ENCODE data around the gene PSMC4. TPM values are rescaled to one million over a fixed set of nuclear protein-coding genes. Genes with fewer than 3 reads are reported as not detected.

PSMC4 gene
- total RNA-seq, 1 donor from 2014 or later: 69.3 TPM

GRCh38 chr19:39974377-39975155, 3.6 kb downstream of the PSMC4 start:
- no peak for DNase-seq
- no peak for ATAC-seq
- intact Hi-C loops (cut with micrococcal nuclease): no loop called here

GRCh38 chr19:39982883-39983282, 11.9 kb downstream of the PSMC4 start:
- DNase-seq (no peak), ATAC-seq (no peak)
- intact Hi-C loops (cut with micrococcal nuclease): no loop called here

- intact Hi-C loops (cut with micrococcal nuclease): no loop called here
- ATAC-seq (no peak), DNase-seq (no peak)
Measured at GRCh38 chr19:39983695-39984300, 12.8 kb downstream of the PSMC4 start.

- ATAC-seq (no peak), DNase-seq (no peak)
- intact Hi-C loops (cut with micrococcal nuclease): no loop called here
Measured at GRCh38 chr19:39986643-39987042, 15.7 kb downstream of the PSMC4 start.

GRCh38 chr19:39987167-39987566, 16.2 kb downstream of the PSMC4 start:
- intact Hi-C loops (cut with micrococcal nuclease): no loop called here
- DNase-seq: no peak
- no peak for ATAC-seq

GRCh38 chr19:39987596-39987995, 16.6 kb downstream of the PSMC4 start:
- no peak for DNase-seq
- intact Hi-C loops (cut with micrococcal nuclease): no loop called here
- no peak for ATAC-seq

GRCh38 chr19:39993605-39994004, 22.6 kb downstream of the PSMC4 start:
- DNase-seq: no peak
- intact Hi-C loops (cut with micrococcal nuclease): no loop called here
- ATAC-seq: no peak

GRCh38 chr19:39994361-39994760, 23.4 kb downstream of the PSMC4 start:
- no peak for DNase-seq
- no peak for ATAC-seq
- intact Hi-C loops (cut with micrococcal nuclease): no loop called here

- intact Hi-C loops (cut with micrococcal nuclease): no loop called here
- ATAC-seq: no peak
Measured at GRCh38 chr19:39995794-39996193, 24.8 kb downstream of the PSMC4 start.

GRCh38 chr19:39996218-39996810, 25.3 kb downstream of the PSMC4 start:
- ATAC-seq: peak; percentile 53
- DNase-seq: no peak

More at GRCh38 chr19:39995794-39996193, 24.8 kb downstream of the PSMC4 start:
- no peak for DNase-seq

GRCh38 chr19:39996811-39997637, 26.1 kb downstream of the PSMC4 start, which contains the start of gene ZNF546:
TSS of gene ZNF546 (plus strand) at chr19:39997060. CDS start at chr19:39998327, 1,267 bp downstream.
- ATAC-seq: peak; percentile 99
- peak; percentile 95 for DNase-seq
- intact Hi-C loops (cut with micrococcal nuclease): no loop called here

More at GRCh38 chr19:39996218-39996810, 25.3 kb downstream of the PSMC4 start:
- intact Hi-C loops (cut with micrococcal nuclease): no loop called here

GRCh38 chr19:39997638-39998216, 26.8 kb downstream of the PSMC4 start:
- DNase-seq: no peak
- intact Hi-C loops (cut with micrococcal nuclease): no loop called here
- peak; percentile 10 for ATAC-seq

- ATAC-seq: no peak
- intact Hi-C loops (cut with micrococcal nuclease): no loop called here
- DNase-seq: no peak
Measured at GRCh38 chr19:39998501-39998900, 27.5 kb downstream of the PSMC4 start.

GRCh38 chr19:40005691-40006272, 34.8 kb downstream of the PSMC4 start:
- ATAC-seq (peak; percentile 76), DNase-seq (no peak)
- intact Hi-C loops (cut with micrococcal nuclease): no loop called here

GRCh38 chr19:40006273-40006691, 35.3 kb downstream of the PSMC4 start:
- intact Hi-C loops (cut with micrococcal nuclease): no loop called here
- DNase-seq: no peak
- peak; percentile 41 for ATAC-seq

GRCh38 chr19:40009674-40010073, 38.7 kb downstream of the PSMC4 start:
- no peak for DNase-seq
- intact Hi-C loops (cut with micrococcal nuclease): no loop called here
- no peak for ATAC-seq

GRCh38 chr19:40013991-40014390, 43.0 kb downstream of the PSMC4 start:
- intact Hi-C loops (cut with micrococcal nuclease): no loop called here
- ATAC-seq: no peak
- DNase-seq: no peak

- intact Hi-C loops (cut with micrococcal nuclease): no loop called here
Measured at GRCh38 chr19:40023969-40024368, 53.0 kb downstream of the PSMC4 start.

More at GRCh38 chr19:40023969-40024368, 53.0 kb downstream of the PSMC4 start:
- no peak for ATAC-seq
- no peak for DNase-seq

All from left ventricle myocardium superior (tissue), 1 donor.